NCI-H2107 treated with DMSO at 0.1 percent for 48 hours (cell line): ENCODE results near the gene CLEC6A.
"Not testable (repeated sequence)": the region's sequence is repeated elsewhere in the genome, so short reads cannot be mapped to it uniquely, and the experiment has no call there.

Source experiments
- DNase-seq: peaks from one replicate; lab custom pipeline; 2025; ENCODE audit not compliant: unreplicated experiment; lab: John Stamatoyannopoulos, UW

The CLEC6A gene

DNA sequence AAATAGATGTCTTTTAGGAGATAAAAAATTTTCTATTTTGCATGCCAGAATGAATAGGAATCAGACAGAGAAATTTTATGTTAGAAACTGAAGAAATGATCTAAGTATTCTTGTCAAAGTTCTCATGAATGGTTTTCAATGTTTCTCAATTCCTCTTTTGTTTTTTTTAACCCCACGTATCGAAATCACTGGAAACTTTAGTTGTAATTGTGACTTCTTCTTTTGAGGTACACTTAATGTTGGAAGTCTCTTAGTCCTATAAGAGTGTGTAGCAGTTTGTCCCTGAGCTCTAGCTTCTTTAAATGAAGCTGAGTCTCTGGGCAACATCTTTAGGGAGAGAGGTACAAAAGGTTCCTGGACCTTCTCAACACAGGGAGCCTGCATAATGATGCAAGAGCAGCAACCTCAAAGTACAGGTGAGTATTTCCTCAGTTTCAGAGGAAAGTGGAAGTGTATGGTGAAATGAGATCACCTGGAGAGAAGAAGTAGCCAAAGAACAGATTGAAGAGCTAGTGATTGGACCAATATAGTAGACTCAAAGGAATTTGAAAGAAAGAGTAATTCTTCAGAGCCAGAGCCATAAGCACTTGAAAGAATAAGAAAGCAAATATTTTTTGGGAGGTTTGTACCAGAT, at the start of gene CLEC6A:
TSS of gene CLEC6A (plus strand) at position 236 of the 634 bp plus-strand sequence. CDS start at position 386, 150 bp downstream.
- DNase-seq, result no peak

DNA sequence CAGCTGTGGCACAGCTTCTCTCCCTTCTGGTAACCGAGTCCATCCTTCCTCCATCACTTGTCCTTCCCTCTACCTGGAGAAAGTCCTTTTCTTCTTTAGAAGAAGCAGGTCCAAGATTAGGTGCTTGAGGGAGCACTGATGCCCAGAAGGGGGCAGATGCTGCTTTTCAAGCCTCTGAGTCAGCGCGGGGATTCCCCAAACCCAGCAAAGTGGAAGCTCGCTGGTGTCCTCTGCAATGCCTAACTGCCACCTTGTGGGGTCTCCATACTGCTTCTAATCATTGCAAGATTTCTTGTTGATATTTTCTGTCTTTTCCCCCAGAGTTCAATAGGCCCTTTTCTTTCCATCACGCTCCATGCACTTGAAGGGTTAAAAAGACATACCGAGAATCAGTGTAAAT, 36.2 kb upstream of the CLEC6A start:
- not testable (repeated sequence) for DNase-seq

DNA sequence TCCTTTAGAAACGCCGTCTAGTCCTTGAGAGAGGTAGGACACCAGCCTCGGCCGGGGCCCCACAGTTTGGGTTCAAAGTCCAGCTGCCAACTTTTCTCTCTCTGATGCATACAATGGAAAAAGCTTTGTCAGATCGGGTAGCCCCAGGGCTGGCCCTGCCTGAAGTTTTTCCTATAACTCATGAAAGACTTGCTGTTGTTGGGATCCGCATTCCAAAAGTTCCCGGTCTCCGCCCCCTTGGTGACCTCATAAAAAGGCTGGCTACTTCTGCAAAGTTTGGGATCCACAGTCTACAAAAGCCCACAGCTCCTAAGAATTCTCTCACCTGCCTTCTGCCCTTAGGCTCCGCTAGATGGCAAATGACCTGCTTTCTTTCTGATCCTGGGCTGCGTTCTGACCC, 35.3 kb upstream of the CLEC6A start:
- no peak for DNase-seq

DNA sequence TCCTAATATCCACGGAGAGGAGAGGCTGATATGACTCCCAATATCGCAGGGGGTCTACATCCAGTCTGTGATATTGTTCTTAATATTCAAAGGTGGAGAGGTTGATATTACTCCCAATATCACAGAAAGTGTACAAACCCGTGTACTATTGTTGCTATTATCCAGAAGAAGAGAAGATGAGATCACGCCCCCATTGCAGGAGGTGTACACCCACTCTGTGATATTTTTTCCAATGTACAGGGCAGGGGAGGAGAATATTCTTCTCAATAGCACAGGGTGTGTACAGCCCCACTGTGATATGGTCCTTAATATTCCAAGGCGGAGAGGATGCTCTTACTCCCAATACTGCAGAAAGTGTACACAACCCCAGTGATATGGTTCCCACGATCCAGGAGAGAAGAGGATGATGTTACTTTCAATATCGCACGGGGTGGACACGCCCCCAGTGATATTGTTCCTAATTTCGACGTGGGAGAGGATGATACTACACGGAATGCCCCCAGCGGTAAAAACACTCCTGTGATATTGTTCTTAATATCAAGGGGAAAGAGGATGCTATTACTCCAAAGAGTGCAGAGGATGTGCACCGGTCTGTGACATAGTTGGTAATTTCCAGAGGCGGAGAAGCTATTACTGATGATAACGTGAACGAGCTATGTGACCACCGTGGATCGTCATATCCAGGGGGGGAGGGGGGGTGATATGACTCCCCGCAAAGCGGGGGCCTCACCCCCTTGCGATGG, 11.1 kb upstream of the CLEC6A start:
- DNase-seq, result not testable (repeated sequence)

DNA sequence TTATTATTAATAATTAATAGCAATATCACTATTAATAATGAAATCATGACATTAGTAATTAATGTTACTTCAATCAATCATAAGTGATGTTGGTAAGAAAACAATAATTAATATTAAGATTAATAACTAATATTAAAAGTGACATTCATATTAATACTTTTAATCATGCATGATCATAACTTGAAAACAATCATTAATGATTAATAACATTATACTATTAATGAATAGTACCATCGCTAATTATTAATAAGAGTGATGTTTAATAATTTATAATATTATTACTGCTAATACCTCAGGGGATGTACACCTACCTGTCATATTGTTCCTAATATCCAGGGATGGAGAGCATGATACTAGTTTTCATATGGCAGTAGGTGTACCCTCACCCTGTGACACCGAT, 10.0 kb upstream of the CLEC6A start:
- DNase-seq, result no peak

DNA sequence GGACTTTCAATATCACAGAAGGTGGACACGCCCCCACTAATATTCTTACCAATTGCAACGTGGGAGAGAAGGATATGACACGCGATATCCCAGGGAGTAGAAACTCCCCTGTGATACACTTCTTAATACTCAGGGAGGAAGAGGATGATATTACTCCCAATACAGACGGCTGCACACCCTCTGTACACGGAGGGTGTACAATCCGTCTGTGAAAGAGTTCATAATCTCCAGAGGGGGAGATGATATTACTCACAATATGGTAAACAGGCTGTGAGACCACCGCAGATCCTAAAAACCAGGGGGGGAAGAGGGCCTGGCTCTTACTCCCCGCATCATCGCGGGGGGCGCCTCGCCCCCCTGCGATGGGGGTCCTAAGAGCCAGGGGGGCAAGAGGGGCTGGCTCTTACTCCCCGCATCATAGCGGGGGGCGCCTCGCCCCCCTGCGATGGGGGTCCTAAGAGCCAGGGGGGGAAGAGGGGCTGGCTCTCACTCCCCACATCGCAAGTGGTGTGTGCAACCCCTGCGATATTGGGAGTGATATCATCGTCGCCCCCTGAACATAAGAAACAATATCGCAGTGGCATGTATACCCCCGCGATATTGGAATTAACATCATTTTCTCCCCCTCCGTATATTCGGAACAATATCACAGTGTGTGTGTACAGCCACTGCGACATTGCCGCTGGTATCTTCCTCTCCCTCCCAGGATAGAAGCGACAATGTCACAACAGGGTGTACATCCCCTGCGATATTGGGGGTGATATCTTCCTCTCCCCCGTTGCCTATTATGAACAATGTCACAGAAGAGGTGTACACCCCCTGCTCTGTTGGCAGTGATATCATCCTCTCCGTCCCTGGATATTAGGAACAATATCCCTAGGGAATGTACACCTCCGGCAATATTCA, 8.9 kb upstream of the CLEC6A start:
- no peak for DNase-seq

DNA sequence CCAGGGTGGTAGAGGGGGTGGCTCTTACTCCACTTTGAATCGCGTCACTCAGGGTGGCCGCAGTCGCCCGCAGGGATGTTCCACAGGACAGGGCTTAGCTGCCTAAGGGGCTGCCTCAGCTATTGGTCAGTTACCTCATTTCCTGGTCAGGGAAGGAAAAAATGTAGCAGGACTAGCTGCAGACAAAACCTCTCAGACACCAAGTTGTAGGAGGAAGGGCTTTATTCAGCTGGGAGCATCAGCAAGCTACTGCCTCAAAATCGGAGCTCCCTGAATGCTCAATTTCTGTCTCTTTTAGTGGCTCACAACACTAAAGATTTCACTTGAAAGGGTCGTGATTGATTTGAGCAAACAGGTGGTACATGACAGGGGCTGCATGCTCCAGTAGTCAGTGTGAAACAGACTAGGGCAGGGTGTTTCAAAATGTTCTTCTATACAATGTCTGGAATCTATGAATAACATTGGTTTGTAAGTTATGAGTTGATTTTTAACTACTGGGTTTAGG, 6.4 kb upstream of the CLEC6A start:
- DNase-seq, result no peak

DNA sequence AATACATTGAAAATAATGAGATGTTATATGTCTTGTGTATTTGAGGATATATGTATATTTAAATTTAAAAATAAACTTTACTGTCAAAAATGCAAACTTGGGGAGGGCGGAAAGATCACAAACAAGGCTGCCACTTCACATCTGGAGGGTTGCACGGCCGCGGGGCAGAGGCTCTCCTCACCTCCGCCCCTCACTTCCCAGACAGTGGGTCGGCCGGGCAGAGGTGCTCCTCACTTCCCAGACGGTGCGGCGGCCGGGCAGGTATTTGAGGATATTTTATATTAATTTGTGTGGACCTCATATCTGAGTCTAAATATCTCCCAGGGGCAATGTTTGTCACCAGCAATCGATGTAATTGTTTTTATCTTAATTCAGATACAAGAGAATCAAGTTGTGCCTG, 3.7 kb upstream of the CLEC6A start:
- no peak for DNase-seq

DNA sequence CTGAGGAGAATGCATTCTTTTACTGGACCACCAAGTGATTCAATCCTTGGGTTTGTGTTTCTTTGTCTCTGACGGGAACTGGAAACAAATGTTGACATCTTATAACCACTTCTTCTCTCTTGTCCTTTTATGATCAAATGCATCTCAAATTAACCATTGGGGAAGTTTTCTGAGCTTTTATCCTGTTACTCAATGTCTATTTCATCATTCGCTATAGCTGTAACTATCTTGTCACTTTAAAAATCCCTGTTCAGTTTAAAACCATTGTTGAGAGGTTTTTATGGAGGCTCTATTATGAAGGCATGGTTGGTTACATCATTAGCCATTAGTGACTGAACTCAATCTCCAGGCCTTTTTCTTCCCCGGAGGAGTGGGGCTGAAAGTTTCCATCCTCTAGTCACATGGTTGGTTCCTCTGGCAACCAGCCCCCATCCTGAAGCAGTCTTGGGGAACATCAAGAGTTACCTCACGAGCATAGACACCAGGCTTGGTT, 2.7 kb upstream of the CLEC6A start:
- DNase-seq, result no peak

DNA sequence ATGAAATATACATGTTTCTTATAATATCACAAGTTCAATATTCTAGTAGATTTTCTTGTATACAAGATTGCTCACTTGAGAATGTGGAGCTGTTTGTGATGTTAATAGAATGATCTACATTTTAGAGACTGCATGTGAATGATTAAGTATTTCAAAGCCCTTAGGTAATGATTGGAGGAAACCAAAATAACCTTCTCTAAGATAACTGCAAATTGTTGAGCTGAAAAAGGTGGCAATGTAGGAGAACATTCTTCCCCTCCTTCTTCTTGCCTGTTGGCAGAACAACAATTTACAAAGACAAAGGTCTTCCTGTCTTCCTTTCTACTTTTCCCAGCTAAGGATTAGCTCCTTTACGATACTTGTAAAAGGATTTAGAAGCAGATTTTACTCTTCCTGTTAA, 2.0 kb upstream of the CLEC6A start:
- no peak for DNase-seq

DNA sequence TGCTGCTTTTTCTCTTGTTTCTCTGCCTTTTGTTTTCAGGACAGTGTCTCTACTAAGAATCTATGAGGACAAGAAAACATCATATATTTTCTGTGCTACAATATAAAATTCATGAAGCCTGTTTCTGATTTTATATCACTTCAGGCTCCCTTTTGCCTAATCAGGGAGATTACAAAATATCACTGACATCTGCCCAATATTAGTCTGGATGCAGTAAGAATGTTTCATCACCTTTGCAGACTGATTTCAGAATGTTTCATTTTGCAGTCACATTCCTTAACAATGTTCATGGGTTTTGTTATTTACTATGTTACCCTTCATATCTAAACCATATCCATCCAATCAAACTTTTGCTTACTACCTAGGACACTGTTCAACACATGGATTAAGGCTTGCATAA, 491 bp upstream of the CLEC6A start:
- no peak for DNase-seq

DNA sequence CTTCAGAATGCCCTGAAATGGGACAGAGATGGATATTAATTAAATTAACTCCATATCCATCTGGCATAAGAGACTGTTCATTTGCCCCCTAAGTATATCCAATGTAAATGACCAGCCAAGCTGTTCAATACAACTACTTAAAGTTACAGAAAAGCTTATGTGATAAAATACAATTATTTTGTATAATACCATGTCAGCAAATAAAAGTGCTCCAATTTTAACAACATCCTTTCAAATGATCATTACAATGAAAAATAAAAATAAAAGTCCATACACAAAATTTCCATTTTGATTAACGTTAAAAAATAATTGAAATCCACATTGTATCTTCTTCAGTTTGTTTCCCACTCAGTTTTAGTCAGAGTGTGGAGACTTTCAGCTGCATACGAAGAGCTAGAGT, 5.7 kb downstream of the CLEC6A start:
- DNase-seq, result no peak

DNA sequence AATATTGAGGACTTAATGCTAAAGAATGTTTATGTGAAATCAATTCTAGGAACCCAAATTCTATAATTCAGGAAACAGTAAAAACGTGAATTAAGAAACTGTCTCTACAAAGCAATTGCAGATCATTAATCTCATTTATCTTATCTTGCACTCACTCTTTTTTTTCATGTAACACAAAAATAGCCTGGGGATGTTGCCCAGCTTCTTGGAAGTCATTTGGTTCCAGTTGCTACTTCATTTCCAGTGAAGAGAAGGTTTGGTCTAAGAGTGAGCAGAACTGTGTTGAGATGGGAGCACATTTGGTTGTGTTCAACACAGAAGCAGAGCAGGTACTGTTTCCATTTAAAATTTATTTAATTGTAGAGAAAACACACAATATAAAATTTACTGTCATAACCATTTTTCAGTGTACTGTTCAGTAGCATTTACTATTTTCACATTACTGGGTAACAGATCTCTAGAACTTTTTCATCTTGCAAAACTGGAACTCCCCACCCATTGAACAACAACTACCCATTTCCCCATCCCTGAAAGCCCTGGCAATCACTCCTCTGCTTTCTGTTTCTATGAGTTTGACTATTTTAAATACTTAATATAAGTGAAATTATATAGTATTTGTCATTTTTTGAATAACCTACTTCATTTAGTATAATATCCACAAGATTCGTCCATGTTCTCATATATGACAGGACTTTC, 9.7 kb downstream of the CLEC6A start:
- no peak for DNase-seq

DNA sequence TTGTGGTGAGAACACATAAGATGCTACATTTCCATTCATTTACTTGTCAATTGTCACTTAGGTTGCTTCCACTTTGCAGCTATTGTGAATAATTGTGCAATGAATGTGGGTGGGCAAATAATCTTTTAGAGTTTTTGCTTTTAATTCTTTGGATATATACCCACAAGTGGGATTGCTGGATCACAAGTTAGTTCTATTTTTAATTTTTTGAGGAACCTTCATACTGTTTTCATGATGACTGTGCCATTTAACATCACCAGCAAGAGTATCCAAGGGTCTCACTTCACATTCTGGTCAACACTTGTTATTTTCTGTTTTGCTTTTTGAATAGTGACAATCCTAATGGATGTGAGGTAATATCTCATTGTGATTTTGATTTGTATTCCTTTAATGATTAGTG, 10.5 kb downstream of the CLEC6A start:
- no peak for DNase-seq

DNA sequence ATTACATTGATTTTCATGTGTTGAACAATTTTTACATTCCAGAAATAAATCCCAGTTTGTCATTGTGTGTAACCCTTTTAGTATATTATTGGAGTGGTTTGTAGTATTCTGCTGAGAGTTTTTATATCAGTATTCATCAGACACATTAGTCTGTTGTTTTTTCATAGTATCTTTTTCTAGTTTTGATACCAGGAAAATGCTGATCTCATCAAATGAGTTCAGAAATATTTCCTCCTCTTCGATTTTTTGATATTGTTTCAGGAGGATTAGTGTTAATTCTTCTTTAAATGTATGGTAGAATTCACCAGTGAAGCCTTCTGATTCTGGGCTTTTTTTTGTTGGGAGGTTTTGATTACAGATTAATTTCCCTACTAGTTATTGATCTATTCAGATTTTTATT, 15.3 kb downstream of the CLEC6A start:
- no peak for DNase-seq

DNA sequence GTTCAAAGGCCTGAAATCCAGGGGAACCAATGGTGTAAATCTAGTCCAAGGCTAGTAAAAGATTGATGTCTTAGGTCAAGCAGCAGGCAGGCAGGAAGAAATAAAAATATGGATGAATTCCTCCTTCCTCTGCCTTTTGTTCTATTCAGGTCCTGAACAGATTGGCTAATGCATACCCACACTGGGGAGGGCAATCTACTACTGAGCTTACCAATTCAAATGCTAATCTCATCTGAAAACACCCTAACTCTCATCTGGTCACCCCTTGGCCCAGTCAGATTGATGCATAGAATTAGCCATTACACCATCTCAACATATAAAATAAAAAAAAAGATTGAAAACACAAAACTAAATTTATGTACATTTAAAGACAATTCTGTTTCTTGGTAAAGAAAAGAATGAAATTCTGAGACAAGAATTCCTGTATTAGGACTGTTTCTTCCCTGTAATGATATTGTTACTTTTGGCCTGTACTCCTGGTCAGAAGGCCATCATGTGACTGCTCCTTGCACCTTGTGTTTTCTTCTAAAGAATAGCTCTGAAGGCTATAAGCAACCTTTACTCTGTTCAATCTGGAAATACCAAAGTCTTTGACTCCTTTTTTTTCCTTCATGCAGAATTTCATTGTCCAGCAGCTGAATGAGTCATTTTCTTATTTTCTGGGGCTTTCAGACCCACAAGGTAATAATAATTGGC, 19.9 kb downstream of the CLEC6A start:
- DNase-seq, result no peak

DNA sequence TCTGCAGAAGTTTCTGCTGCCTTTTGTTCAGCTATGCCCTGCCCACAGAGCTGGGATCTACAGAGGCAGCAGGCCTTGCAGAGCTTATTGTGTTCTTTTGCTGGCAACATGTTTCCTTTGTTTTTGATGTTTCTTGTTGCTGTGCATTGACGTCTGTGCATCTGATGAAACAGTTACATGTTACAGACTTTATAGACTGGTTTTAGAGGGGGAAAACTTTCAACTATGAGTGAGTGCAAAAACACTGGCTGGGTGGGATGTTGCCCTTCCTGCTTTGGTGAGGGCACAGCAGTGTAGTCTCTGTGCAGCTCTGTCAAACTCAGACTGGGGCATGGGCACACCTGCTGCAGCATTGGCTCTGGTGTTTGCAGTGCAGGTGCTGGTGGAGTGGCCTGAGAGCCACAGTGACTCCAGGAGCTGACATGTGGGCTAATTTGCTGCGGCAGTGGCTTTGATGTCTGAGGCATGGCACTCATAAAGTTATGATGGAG, 26.9 kb downstream of the CLEC6A start:
- DNase-seq, result no peak

DNA sequence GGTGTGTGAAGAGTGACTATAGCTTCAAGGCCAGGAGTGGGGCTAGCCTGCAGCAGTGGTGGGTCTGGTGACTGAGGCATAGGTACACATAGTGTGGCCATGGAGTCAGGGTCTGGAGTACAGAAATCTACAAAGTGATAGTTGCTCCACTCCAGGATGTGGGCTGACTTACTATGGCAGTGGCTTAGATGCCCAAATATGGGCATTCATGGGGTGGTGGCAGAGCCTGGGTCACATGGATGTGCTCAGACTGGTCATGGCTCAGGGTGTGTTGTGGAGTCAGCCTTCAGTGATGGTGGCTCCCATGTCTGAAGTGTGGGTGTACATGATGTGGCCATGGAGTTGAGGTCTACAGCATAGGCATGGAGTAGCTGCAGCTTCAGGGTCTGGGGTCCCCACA, 27.3 kb downstream of the CLEC6A start:
- DNase-seq, result no peak

DNA sequence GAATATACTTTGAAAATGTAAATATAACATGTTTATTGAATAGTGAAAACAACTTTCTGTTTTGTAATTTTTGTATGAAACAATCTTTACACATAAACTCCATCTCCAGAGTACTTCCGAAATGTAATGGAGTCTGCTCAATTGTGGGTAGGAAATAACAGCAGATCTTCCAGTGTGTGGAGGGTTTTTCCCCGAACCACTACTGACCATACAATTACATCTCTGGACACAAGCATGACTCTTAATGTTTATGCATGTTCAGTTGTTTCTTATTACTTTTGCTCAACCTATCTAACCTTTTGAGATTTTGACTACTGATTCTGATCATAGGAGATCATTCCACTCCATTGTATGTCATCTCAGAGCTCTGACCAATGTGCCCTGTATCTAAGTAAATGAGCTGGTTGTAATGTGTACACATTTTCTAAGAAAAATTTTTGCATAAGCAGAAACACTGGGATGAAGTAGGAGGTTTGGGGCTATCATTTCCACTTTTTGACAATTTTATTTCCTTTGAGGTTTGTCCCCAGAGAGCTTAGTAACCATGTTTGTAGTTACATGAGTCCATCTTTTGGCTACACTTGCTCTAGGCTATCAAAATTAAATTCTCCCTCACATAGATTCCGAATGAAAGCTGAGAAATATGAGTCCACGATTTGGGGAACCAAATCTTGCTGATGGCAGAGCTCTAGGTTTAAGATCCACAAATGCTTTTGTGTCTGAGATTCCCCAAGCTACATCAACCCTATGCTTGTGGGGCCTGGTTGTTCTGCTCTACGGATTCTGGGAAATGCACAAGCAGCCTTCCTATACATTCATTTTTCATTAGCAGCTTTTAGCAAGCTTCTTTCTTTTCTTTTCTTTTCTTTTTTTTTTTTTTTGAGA, 36.1 kb downstream of the CLEC6A start:
- DNase-seq, result no peak
